Astrocyte of the cerebellum (primary cell): ENCODE results near the gene KRTAP1-1.

Experiments
- DNase-seq: peaks from one replicate; pipeline ENCODE4 v3.0.0-alpha.2; 2011; ENCODE audit warnings: low read depth
- H3K4me3 ChIP-seq: 2 replicates; pipeline ENCODE4 v1.5.1; 2011; ENCODE audit warnings: mild to moderate bottlenecking, low read depth, low read length, moderate library complexity
- in situ Hi-C: cut with HindIII; loops from 2 replicates; pipeline ENCODE4 v1.10.0; 2017; ENCODE audit warnings: low sequenced_read_pairs
- TF ChIP-seq, protein P1 (sequence below): IDR thresholded peaks from 2 replicates; pipeline ENCODE4 v1.5.1; 2012; ENCODE audit warnings: low read length, low read depth, moderate library complexity, mild to moderate bottlenecking; ENCODE audit errors: missing control alignments

The KRTAP1-1 gene

GRCh38 chr17:41029633-41030245, 11.5 kb downstream of the KRTAP1-1 start, which contains the start of gene KRTAP1-4:
TSS of gene KRTAP1-4 (minus strand) at chr17:41030195. CDS start at chr17:41030078, 117 bp downstream.
- in situ Hi-C loops = no loop called here
- no peak for DNase-seq
- TF ChIP-seq, protein P1, sequence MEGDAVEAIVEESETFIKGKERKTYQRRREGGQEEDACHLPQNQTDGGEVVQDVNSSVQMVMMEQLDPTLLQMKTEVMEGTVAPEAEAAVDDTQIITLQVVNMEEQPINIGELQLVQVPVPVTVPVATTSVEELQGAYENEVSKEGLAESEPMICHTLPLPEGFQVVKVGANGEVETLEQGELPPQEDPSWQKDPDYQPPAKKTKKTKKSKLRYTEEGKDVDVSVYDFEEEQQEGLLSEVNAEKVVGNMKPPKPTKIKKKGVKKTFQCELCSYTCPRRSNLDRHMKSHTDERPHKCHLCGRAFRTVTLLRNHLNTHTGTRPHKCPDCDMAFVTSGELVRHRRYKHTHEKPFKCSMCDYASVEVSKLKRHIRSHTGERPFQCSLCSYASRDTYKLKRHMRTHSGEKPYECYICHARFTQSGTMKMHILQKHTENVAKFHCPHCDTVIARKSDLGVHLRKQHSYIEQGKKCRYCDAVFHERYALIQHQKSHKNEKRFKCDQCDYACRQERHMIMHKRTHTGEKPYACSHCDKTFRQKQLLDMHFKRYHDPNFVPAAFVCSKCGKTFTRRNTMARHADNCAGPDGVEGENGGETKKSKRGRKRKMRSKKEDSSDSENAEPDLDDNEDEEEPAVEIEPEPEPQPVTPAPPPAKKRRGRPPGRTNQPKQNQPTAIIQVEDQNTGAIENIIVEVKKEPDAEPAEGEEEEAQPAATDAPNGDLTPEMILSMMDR = no peak
- no peak within 1 kb of the TSS for H3K4me3 ChIP-seq

- H3K4me3 ChIP-seq = no peak within 1 kb of the TSS
- DNase-seq = no peak
- in situ Hi-C loops = no loop called here
- TF ChIP-seq, protein P1 = no peak
Observed at GRCh38 chr17:41026715-41027471, 14.4 kb downstream of the KRTAP1-1 start, which contains the start of gene KRTAP1-5. TSS of gene KRTAP1-5 (minus strand) at chr17:41027208. CDS start at chr17:41027155, 53 bp downstream.

DNA sequence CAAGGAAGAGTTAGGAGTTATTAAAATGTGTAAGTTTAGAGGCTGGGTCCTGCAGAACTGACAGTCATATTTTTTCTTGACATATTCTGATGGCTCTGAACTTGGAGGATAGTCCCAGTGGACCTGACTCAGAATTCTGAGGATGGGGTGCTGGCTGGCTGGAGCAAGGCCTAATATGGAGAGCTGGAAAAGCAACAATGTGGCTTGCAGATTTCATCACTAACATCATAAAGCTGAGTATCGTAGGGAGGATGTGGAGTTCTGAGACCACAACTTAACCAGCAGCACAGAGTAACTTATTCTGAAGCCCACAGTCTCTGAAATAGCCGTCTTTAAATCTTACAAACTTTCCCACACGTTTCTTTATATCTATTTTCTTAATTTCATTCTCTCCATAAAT, 16.6 kb downstream of the KRTAP1-1 start:
- TF ChIP-seq, protein P1 = no peak
- no peak for DNase-seq
- H3K4me3 ChIP-seq = no peak overlapping the region
- in situ Hi-C loops = no loop called here

- DNase-seq = no peak
- in situ Hi-C loops = no loop called here
- no peak overlapping the region for H3K4me3 ChIP-seq
- TF ChIP-seq, protein P1 = no peak
Observed at GRCh38 chr17:41020336-41020735, 20.9 kb downstream of the KRTAP1-1 start.

DNA sequence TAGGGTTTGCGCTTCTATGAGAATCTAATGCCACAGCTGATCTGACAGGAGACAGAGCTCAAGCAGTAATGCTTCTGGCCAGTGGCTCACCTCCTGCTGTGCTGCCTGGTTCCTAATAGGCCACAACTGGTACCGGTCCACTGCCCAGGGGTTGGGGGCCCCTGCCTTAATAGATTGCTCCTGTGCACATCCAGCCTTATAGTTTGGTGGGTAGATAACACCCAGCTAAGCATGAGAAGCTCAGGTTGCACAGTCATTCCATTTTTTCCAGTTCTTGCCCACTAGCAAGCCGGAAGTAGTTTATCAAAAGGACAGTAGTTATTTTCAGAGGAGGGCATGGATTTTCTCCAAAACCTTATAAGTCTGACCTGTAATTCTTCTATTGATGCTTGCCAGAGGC, 21.8 kb downstream of the KRTAP1-1 start:
- in situ Hi-C loops = no loop called here
- no peak overlapping the region for H3K4me3 ChIP-seq
- DNase-seq = no peak
- TF ChIP-seq, protein P1 = no peak

GRCh38 chr17:41018541-41018940, 22.7 kb downstream of the KRTAP1-1 start:
- no peak overlapping the region for H3K4me3 ChIP-seq
- in situ Hi-C loops = no loop called here
- no peak for DNase-seq
- TF ChIP-seq, protein P1 = no peak
